HEK293 (cell line): Measurements from ENCODE around the gene ABTB2.

Source experiments
- MYNN ChIP-seq: fragments of 450-650 bp; formaldehyde crosslinking; IDR thresholded peaks from 2 replicates; pipeline ENCODE4 v1.5.1; 2016; ENCODE audit warnings: missing biosample characterization, missing genetic modification characterization, borderline replicate concordance
- REST ChIP-seq: fragments of 450-650 bp; formaldehyde crosslinking; IDR thresholded peaks from 2 replicates; pipeline ENCODE4 v1.5.1; 2016; ENCODE audit warnings: missing biosample characterization, missing genetic modification characterization
- SCRT1 ChIP-seq: fragments of 450-650 bp; formaldehyde crosslinking; IDR thresholded peaks from 2 replicates; pipeline ENCODE4 v1.5.1; 2016; ENCODE audit warnings: missing biosample characterization, missing genetic modification characterization, borderline replicate concordance
- ZNF23 ChIP-seq: fragments of 450-650 bp; formaldehyde crosslinking; IDR thresholded peaks from 2 replicates; pipeline ENCODE4 v1.5.1; 2016; ENCODE audit warnings: missing biosample characterization, missing genetic modification characterization, borderline replicate concordance
- ZNF311 ChIP-seq: fragments of 450-650 bp; formaldehyde crosslinking; IDR thresholded peaks from 2 replicates; pipeline ENCODE4 v1.5.1; 2017; ENCODE audit warnings: missing biosample characterization, missing genetic modification characterization, borderline replicate concordance
- ZNF561 ChIP-seq: fragments of 450-650 bp; IDR thresholded peaks from 2 replicates; pipeline ENCODE4 v1.5.1; 2018; ENCODE audit warnings: missing biosample characterization, missing genetic modification characterization, borderline replicate concordance
- ZNF785 ChIP-seq: fragments of 450-650 bp; formaldehyde crosslinking; IDR thresholded peaks from 2 replicates; pipeline ENCODE4 v1.5.1; 2016; ENCODE audit warnings: missing biosample characterization, missing genetic modification characterization
- ZNF830 ChIP-seq: fragments of 450-650 bp; IDR thresholded peaks from 2 replicates; pipeline ENCODE4 v1.5.0; 2018; ENCODE audit warnings: missing biosample characterization, missing genetic modification characterization, low read depth, mild to moderate bottlenecking, moderate library complexity
- ZSCAN18 ChIP-seq: fragments of 450-650 bp; formaldehyde crosslinking; IDR thresholded peaks from 2 replicates; pipeline ENCODE4 v1.5.1; 2016; ENCODE audit warnings: missing biosample characterization, missing genetic modification characterization
- TF ChIP-seq, protein P1 (sequence below): fragments of 450-650 bp; formaldehyde crosslinking; IDR thresholded peaks from 2 replicates; pipeline ENCODE4 v1.5.1; 2016; ENCODE audit warnings: missing biosample characterization, missing genetic modification characterization

GRCh38 chr11:34155757-34156062, 202.1 kb downstream of the ABTB2 start:
- no peak for TF ChIP-seq REST
- no peak for TF ChIP-seq SCRT1 (tag by site-specific recombination)
- TF ChIP-seq ZNF785 = no peak
- TF ChIP-seq, protein P1, sequence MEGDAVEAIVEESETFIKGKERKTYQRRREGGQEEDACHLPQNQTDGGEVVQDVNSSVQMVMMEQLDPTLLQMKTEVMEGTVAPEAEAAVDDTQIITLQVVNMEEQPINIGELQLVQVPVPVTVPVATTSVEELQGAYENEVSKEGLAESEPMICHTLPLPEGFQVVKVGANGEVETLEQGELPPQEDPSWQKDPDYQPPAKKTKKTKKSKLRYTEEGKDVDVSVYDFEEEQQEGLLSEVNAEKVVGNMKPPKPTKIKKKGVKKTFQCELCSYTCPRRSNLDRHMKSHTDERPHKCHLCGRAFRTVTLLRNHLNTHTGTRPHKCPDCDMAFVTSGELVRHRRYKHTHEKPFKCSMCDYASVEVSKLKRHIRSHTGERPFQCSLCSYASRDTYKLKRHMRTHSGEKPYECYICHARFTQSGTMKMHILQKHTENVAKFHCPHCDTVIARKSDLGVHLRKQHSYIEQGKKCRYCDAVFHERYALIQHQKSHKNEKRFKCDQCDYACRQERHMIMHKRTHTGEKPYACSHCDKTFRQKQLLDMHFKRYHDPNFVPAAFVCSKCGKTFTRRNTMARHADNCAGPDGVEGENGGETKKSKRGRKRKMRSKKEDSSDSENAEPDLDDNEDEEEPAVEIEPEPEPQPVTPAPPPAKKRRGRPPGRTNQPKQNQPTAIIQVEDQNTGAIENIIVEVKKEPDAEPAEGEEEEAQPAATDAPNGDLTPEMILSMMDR (tag by site-specific recombination) = no peak
- no peak for TF ChIP-seq MYNN (tag by site-specific recombination)
- no peak for TF ChIP-seq ZNF23 (tag by site-specific recombination)
- TF ChIP-seq ZSCAN18 (tag by site-specific recombination) = no peak
- TF ChIP-seq ZNF830 (tag by site-specific recombination) = no peak
- TF ChIP-seq ZNF311 (tag by site-specific recombination) = no peak
- no peak for TF ChIP-seq ZNF561 (tag by site-specific recombination)
